Trophoblast cell (in vitro differentiated cells and primary cell): ENCODE data around the gene NKD1.

Experiments
- DNase-seq, 2 donors: peaks; one replicate each; pipeline ENCODE4 v3.0.0-alpha.2; 2016
- H2AFZ ChIP-seq: 2 replicates; pipeline ENCODE4 v1.6.1; 2013; ENCODE audit warnings: low read length, moderate library complexity, mild to moderate bottlenecking; ENCODE audit not compliant: insufficient read depth, poor library complexity
- H2AK5ac ChIP-seq: 2 replicates; pipeline ENCODE4 v1.6.1; 2013; ENCODE audit warnings: mild to moderate bottlenecking, low read length
- H2BK120ac ChIP-seq: 2 replicates; pipeline ENCODE4 v1.6.1; 2013; ENCODE audit warnings: low read length, mild to moderate bottlenecking, moderate library complexity; ENCODE audit not compliant: insufficient read depth, poor library complexity
- H2BK12ac ChIP-seq: 2 replicates; pipeline ENCODE4 v1.6.1; 2013; ENCODE audit warnings: mild to moderate bottlenecking, low read length, moderate library complexity
- H2BK5ac ChIP-seq: 2 replicates; pipeline ENCODE4 v1.6.1; 2013; ENCODE audit warnings: low read length, low read depth, moderate library complexity, mild to moderate bottlenecking; ENCODE audit not compliant: poor library complexity
- H3K14ac ChIP-seq: 2 replicates; pipeline ENCODE4 v1.6.1; 2013; ENCODE audit warnings: mild to moderate bottlenecking, low read length
- H3K18ac ChIP-seq: 2 replicates; pipeline ENCODE4 v1.6.1; 2013; ENCODE audit warnings: mild to moderate bottlenecking, low read length
- H3K23ac ChIP-seq: 2 replicates; pipeline ENCODE4 v1.6.1; 2013; ENCODE audit warnings: low read length
- H3K27ac ChIP-seq: 2 replicates; pipeline ENCODE4 v1.5.1; 2013; ENCODE audit warnings: low read depth, mild to moderate bottlenecking, inconsistent platforms, low read length, moderate library complexity
- H3K27me3 ChIP-seq: 2 replicates; pipeline ENCODE4 v1.6.1; 2013; ENCODE audit warnings: inconsistent platforms, mild to moderate bottlenecking, low read length, moderate library complexity; ENCODE audit not compliant: insufficient read depth
- H3K36me3 ChIP-seq, 2 experiments: 1 replicate in 1 of 2; 2 replicates in 1 of 2; pipeline ENCODE4 v1.6.1; 2013; ENCODE audit warnings: low read length in 2 of 2, mild to moderate bottlenecking in 2 of 2, moderate library complexity in 1 of 2; ENCODE audit not compliant: insufficient read depth in 2 of 2, control insufficient read depth in 1 of 2
- H3K4ac ChIP-seq: 2 replicates; pipeline ENCODE4 v1.6.1; 2013; ENCODE audit warnings: low read depth, mild to moderate bottlenecking, low read length, moderate library complexity
- H3K4me1 ChIP-seq, 2 experiments: 1 replicate in 1 of 2; 2 replicates in 1 of 2; pipeline ENCODE4 v1.6.1; 2013; ENCODE audit warnings: low read length in 2 of 2, mild to moderate bottlenecking in 2 of 2, moderate library complexity in 1 of 2; ENCODE audit not compliant: insufficient read depth in 2 of 2, control insufficient read depth in 1 of 2
- H3K4me2 ChIP-seq: 2 replicates; pipeline ENCODE4 v1.6.1; 2013; ENCODE audit warnings: inconsistent platforms, mild to moderate bottlenecking, low read length, moderate library complexity
- H3K4me3 ChIP-seq: 2 replicates; pipeline ENCODE4 v1.5.1; 2013; ENCODE audit warnings: mild to moderate bottlenecking, low read depth, low read length, inconsistent platforms
- H3K79me1 ChIP-seq: one replicate; pipeline ENCODE4 v1.6.1; 2013; ENCODE audit warnings: low read length
- H3K79me2 ChIP-seq: 2 replicates; pipeline ENCODE4 v1.6.1; 2013; ENCODE audit warnings: low read length, mild to moderate bottlenecking; ENCODE audit not compliant: control insufficient read depth, insufficient read depth, poor library complexity
- H3K9ac ChIP-seq: 2 replicates; pipeline ENCODE4 v1.6.1; 2013; ENCODE audit warnings: mild to moderate bottlenecking, low read length
- H3K9me3 ChIP-seq: 2 replicates; pipeline ENCODE4 v1.6.1; 2013; ENCODE audit warnings: low read depth, mild to moderate bottlenecking, control low read depth, inconsistent platforms, low read length; ENCODE audit not compliant: insufficient read depth
- H4K12ac ChIP-seq: 2 replicates; pipeline ENCODE4 v1.6.1; 2013; ENCODE audit warnings: low read depth, mild to moderate bottlenecking, low read length, moderate library complexity
- H4K8ac ChIP-seq: 2 replicates; pipeline ENCODE4 v1.6.1; 2013; ENCODE audit warnings: low read depth, mild to moderate bottlenecking, low read length, moderate library complexity
- H4K91ac ChIP-seq: one replicate; pipeline ENCODE4 v1.6.1; 2013; ENCODE audit warnings: low read depth, mild to moderate bottlenecking, low read length, moderate library complexity
- WGBS: extraction: QIAGEN DNeasy Blood & Tissue Kit; methylation state at CpG from one replicate; pipeline ENCODE4 v1.1.7; 2013; ENCODE audit warnings: missing lambda C conversion rate; ENCODE audit not compliant: insufficient read length, insufficient coverage; ENCODE audit errors: extremely low coverage; 5-methylcytosine and 5-hydroxymethylcytosine counted together

NKD1 gene

DNA sequence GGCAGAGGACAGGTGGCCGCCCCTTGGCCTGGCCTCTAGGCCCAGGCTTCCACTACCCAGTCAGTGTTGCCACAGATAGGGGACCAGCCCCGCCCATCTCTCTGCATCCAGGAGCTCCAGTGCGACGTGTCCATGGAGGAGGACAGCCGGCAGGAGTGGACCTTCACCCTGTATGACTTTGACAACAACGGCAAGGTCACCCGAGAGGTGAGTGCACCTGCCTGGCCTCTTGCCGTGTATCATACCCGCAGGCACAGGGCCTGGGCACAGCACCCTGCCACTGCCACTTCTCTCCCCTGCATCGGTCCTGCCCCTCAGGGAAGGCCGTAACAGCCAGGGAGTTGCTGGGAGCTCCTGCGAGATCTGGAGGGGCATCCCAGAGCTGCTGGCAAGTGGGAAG is 77.2 kb downstream of the NKD1 start:
- H2BK120ac ChIP-seq, result no peak overlapping the region
- no peak overlapping the region for H3K27ac ChIP-seq
- no peak overlapping the region for H2AFZ ChIP-seq
- no peaks in the 10 kb centered on the region for H3K27me3 ChIP-seq
- H3K4me2 ChIP-seq, result no peak overlapping the region
- no peak for DNase-seq
- H3K4me1 ChIP-seq, result no peaks in the 10 kb centered on the region
- WGBS, result no CpG with 5 or more reads among the region's 12 CpGs
- H3K36me3 ChIP-seq, result peaks cover 0 to 3% of the 10 kb centered on the region in 2 experiments
- no peak overlapping the region for H3K18ac ChIP-seq
- no peak overlapping the region for H4K91ac ChIP-seq
- H2BK5ac ChIP-seq, result no peak overlapping the region
- no peaks in the 10 kb centered on the region for H3K79me1 ChIP-seq
- H3K23ac ChIP-seq, result no peak overlapping the region
- no peak overlapping the region for H4K12ac ChIP-seq
- no peak overlapping the region for H4K8ac ChIP-seq
- H3K9ac ChIP-seq, result no peak overlapping the region
- H2AK5ac ChIP-seq, result no peak overlapping the region
- H3K79me2 ChIP-seq, result no peaks in the 10 kb centered on the region
- H2BK12ac ChIP-seq, result no peak overlapping the region
- H3K9me3 ChIP-seq, result no peaks in the 10 kb centered on the region
- H3K4ac ChIP-seq, result no peak overlapping the region
- no peak overlapping the region for H3K14ac ChIP-seq
- no peak overlapping the region for H3K4me3 ChIP-seq

- Histone ChIP-seq H3K4ac (no peak overlapping the region), H2AFZ (no peak overlapping the region), H3K79me2 (no peaks in the 10 kb centered on the region), H2BK12ac (no peak overlapping the region), H4K12ac (no peak overlapping the region), H4K8ac (no peak overlapping the region), H3K23ac (no peak overlapping the region), H3K27ac (no peak overlapping the region), H3K18ac (no peak overlapping the region), H3K9me3 (no peaks in the 10 kb centered on the region), H2AK5ac (no peak overlapping the region), H3K9ac (no peak overlapping the region), H2BK120ac (no peak overlapping the region), H3K79me1 (no peaks in the 10 kb centered on the region), H3K14ac (no peak overlapping the region), H3K4me2 (no peak overlapping the region), H2BK5ac (no peak overlapping the region), H3K36me3 (peaks cover 0 to 3% of the 10 kb centered on the region in 2 experiments), H3K27me3 (no peaks in the 10 kb centered on the region), H4K91ac (no peak overlapping the region), H3K4me1 (no peaks in the 10 kb centered on the region), H3K4me3 (no peak overlapping the region)
- DNase-seq, result no peak
- WGBS, result no CpG with 5 or more reads among the region's 4 CpGs
Observed at GRCh38 chr16:50626868-50627267, 78.7 kb downstream of the NKD1 start.

GRCh38 chr16:50627419-50627818 is 79.2 kb downstream of the NKD1 start:
- Histone ChIP-seq H2AK5ac (no peak overlapping the region), H4K12ac (no peak overlapping the region), H3K18ac (no peak overlapping the region), H3K4ac (no peak overlapping the region), H3K9ac (no peak overlapping the region), H3K79me2 (no peaks in the 10 kb centered on the region), H4K91ac (no peak overlapping the region), H3K4me2 (no peak overlapping the region), H3K14ac (no peak overlapping the region), H3K4me1 (no peaks in the 10 kb centered on the region), H2BK5ac (no peak overlapping the region), H2AFZ (no peak overlapping the region), H4K8ac (no peak overlapping the region), H3K79me1 (no peaks in the 10 kb centered on the region), H2BK120ac (no peak overlapping the region), H2BK12ac (no peak overlapping the region), H3K27ac (no peak overlapping the region), H3K36me3 (peaks cover 0 to 3% of the 10 kb centered on the region in 2 experiments), H3K4me3 (no peak overlapping the region), H3K9me3 (no peaks in the 10 kb centered on the region), H3K27me3 (no peaks in the 10 kb centered on the region), H3K23ac (no peak overlapping the region)
- DNase-seq, result no peak
- no CpG with 5 or more reads among the region's 10 CpGs for WGBS

- WGBS, result no CpG with 5 or more reads among the region's 9 CpGs
Observed at GRCh38 chr16:50628156-50628802, 80.1 kb downstream of the NKD1 start.

More at GRCh38 chr16:50628156-50628802, 80.1 kb downstream of the NKD1 start:
- Histone ChIP-seq H3K27ac (no peak overlapping the region), H3K4me3 (no peak overlapping the region), H3K4ac (no peak overlapping the region), H2AFZ (no peak overlapping the region), H3K9ac (no peak overlapping the region), H3K9me3 (no peaks in the 10 kb centered on the region), H2BK12ac (no peak overlapping the region), H3K18ac (no peak overlapping the region), H3K79me2 (no peaks in the 10 kb centered on the region), H2BK120ac (no peak overlapping the region), H3K4me1 (no peaks in the 10 kb centered on the region), H2AK5ac (no peak overlapping the region), H4K91ac (no peak overlapping the region), H4K12ac (no peak overlapping the region), H3K79me1 (no peaks in the 10 kb centered on the region), H3K27me3 (no peaks in the 10 kb centered on the region), H3K4me2 (no peak overlapping the region), H3K36me3 (peaks cover 2% of the 10 kb centered on the region in 2 experiments), H3K14ac (no peak overlapping the region), H4K8ac (no peak overlapping the region), H3K23ac (no peak overlapping the region), H2BK5ac (no peak overlapping the region)
- DNase-seq, result no peak
